Chondrocyte (in vitro differentiated cells): ENCODE measurements around the gene FRS2. TPM values are rescaled to one million over a fixed set of nuclear protein-coding genes. Genes with fewer than 3 reads are reported as not detected.

Experiments used
- DNase-seq: peaks from one replicate; pipeline ENCODE4 v3.0.0; 2021; ENCODE audit warnings: mixed read lengths, low spot score
- H3K27ac Mint-ChIP-seq: one replicate; pipeline ENCODE4 v1.8.0; 2021; ENCODE audit warnings: mild to moderate bottlenecking, moderate library complexity, mixed read lengths; ENCODE audit not compliant: unreplicated experiment
- H3K27me3 Mint-ChIP-seq: 2 replicates; pipeline ENCODE4 v1.8.0; 2021; ENCODE audit warnings: low read depth, mixed read lengths
- H3K36me3 Mint-ChIP-seq: 2 replicates; pipeline ENCODE4 v1.8.0; 2021; ENCODE audit warnings: low read depth, mixed read lengths
- H3K4me1 Mint-ChIP-seq: 2 replicates; pipeline ENCODE4 v1.8.0; 2021; ENCODE audit warnings: low read depth, mild to moderate bottlenecking, mixed read lengths
- H3K4me3 Mint-ChIP-seq: one replicate; pipeline ENCODE4 v1.8.0; 2021; ENCODE audit warnings: mild to moderate bottlenecking, moderate library complexity, mixed read lengths; ENCODE audit not compliant: unreplicated experiment
- H3K9me3 Mint-ChIP-seq: 2 replicates; pipeline ENCODE4 v1.8.0; 2021; ENCODE audit warnings: low read depth, mixed read lengths
- CTCF ChIP-seq: fragments of 200-600 bp; sonication (generic); IDR thresholded peaks from 2 replicates; pipeline ENCODE4 v1.5.0; 2021; ENCODE audit warnings: antibody characterized with exemption, mild to moderate bottlenecking, moderate library complexity
- total RNA-seq: library from RNA; stranded (reverse); gene quantifications from 3 replicates; pipeline ENCODE4 v1.2.1, GENCODE V29; 2021

The FRS2 gene
- total RNA-seq, 1 donor from 2014 or later = 46.9 TPM

- Mint-ChIP-seq H3K27ac (peak overlapping the region; percentile 100), H3K4me1 (peaks cover 66% of the 10 kb centered on the region), H3K36me3 (no peaks in the 10 kb centered on the region), H3K4me3 (peak overlapping the region; percentile 97), H3K27me3 (no peaks in the 10 kb centered on the region), H3K9me3 (no peaks in the 10 kb centered on the region)
- peak; percentile 11 for TF ChIP-seq CTCF
- DNase-seq = no peak
These were observed 865 bp downstream of the FRS2 start for GRCh38 chr12:69471076-69471430.

GRCh38 chr12:69471667-69472385 lies 1.6 kb downstream of the FRS2 start:
- Mint-ChIP-seq H3K4me1 (peaks cover 71% of the 10 kb centered on the region), H3K27ac (peak overlapping the region; percentile 46), H3K36me3 (no peaks in the 10 kb centered on the region), H3K4me3 (peak overlapping the region; percentile 97), H3K27me3 (no peaks in the 10 kb centered on the region), H3K9me3 (no peaks in the 10 kb centered on the region)
- TF ChIP-seq CTCF = no peak
- no peak for DNase-seq

GRCh38 chr12:69473262-69473661 lies 3.1 kb downstream of the FRS2 start:
- Mint-ChIP-seq H3K9me3 (no peaks in the 10 kb centered on the region), H3K27ac (peak overlapping the region; percentile 87), H3K36me3 (no peaks in the 10 kb centered on the region), H3K4me1 (peaks cover 59% of the 10 kb centered on the region), H3K4me3 (no peak overlapping the region), H3K27me3 (no peaks in the 10 kb centered on the region)
- DNase-seq = no peak
- no peak for TF ChIP-seq CTCF

GRCh38 chr12:69474456-69474855 lies 4.3 kb downstream of the FRS2 start:
- Mint-ChIP-seq H3K4me3 (no peak overlapping the region), H3K4me1 (peaks cover 64% of the 10 kb centered on the region), H3K9me3 (no peaks in the 10 kb centered on the region), H3K36me3 (no peaks in the 10 kb centered on the region), H3K27me3 (no peaks in the 10 kb centered on the region), H3K27ac (peak overlapping the region; percentile 87)
- TF ChIP-seq CTCF = no peak
- DNase-seq = no peak

- no peaks in the 10 kb centered on the region for H3K27me3 Mint-ChIP-seq
- DNase-seq = no peak
- TF ChIP-seq CTCF = no peak
- H3K4me1 Mint-ChIP-seq = peaks cover 68% of the 10 kb centered on the region
- peaks cover 1% of the 10 kb centered on the region for H3K36me3 Mint-ChIP-seq
- H3K27ac Mint-ChIP-seq = peak overlapping the region; percentile 87
- H3K4me3 Mint-ChIP-seq = no peak overlapping the region
- no peaks in the 10 kb centered on the region for H3K9me3 Mint-ChIP-seq
These were observed 5.2 kb downstream of the FRS2 start for GRCh38 chr12:69475237-69475975.
